ENCODE measurements around the gene RASSF4.

- TF ChIP-seq CTCF (IDR thresholded peaks at IDR 0.05) (peak; percentile 69 to 83 (median 78)), POLR2A (IDR thresholded peaks at IDR 0.05) (no peak)
Measured at GRCh38 chr10:45008524-45009161, 49.0 kb downstream of the RASSF4 start.

Data from esophagus squamous epithelium (tissue), 4 donors.